GM12878 (cell line): ENCODE results near the gene THADA. TPM values are rescaled to one million over a fixed set of nuclear protein-coding genes. Genes with fewer than 3 reads are reported as not detected.
A peak's percentile ranks its signal among the peaks of the same experiment; 100 is the strongest.

Source experiments
- CTCF ChIP-seq, 3 experiments: IDR thresholded peaks in 2 of 3; conservative IDR thresholded peaks in 1 of 3; 2 replicates each; pipeline ENCODE4 v1.5.1; 2011; ENCODE audit warnings: low read depth in 3 of 3, low read length in 3 of 3, mild to moderate bottlenecking in 3 of 3, control low read depth in 2 of 3, moderate library complexity in 2 of 3, inconsistent platforms in 1 of 3, mixed read lengths in 1 of 3; ENCODE audit not compliant: control insufficient read depth in 2 of 3, insufficient read depth in 1 of 3; ENCODE audit errors: extremely low read depth in 1 of 3
- HDGF ChIP-seq: fragments of 450-650 bp; IDR thresholded peaks from 2 replicates; pipeline ENCODE4 v1.6.1; 2016; ENCODE audit warnings: antibody characterized with exemption
- MTA2 ChIP-seq: fragments of 450-650 bp; IDR thresholded peaks from 2 replicates; pipeline ENCODE4 v1.6.1; 2016; ENCODE audit warnings: low read depth, mild to moderate bottlenecking, moderate library complexity
- PRDM15 ChIP-seq: fragments of 450-650 bp; formaldehyde crosslinking; IDR thresholded peaks from 2 replicates; pipeline ENCODE4 v1.4.0; 2020; ENCODE audit warnings: mild to moderate bottlenecking, moderate library complexity
- USF2 ChIP-seq: IDR thresholded peaks from 2 replicates; pipeline ENCODE4 v1.6.1; 2011; ENCODE audit warnings: low read depth, low read length, improper control_type of control experiment, borderline replicate concordance
- YBX1 ChIP-seq: fragments of 450-650 bp; IDR thresholded peaks from 2 replicates; pipeline ENCODE4 v1.6.1; 2016; ENCODE audit warnings: antibody characterized with exemption
- ZNF622 ChIP-seq: fragments of 450-650 bp; IDR thresholded peaks from 2 replicates; pipeline ENCODE4 v1.6.1; 2017; ENCODE audit warnings: mild to moderate bottlenecking, inconsistent platforms
- ZNF687 ChIP-seq: fragments of 450-650 bp; IDR thresholded peaks from 2 replicates; pipeline ENCODE4 v1.6.1; 2017; ENCODE audit warnings: mild to moderate bottlenecking, moderate library complexity
- polyA plus RNA-seq, 11 experiments: library from polyadenylated mRNA; depleted of rRNA in 4 of 11; unstranded in 6 of 11; stranded (reverse) in 5 of 11; fragments of >200 nt; fragmentation: Nextera tagmentation in 4 of 11; fragmentation: Illumina TruSeq in 1 of 11; extraction: Ambion mirVana in 4 of 11; extraction: Trizol in 1 of 11; gene quantifications; 1 replicate in 1 of 11; 2 replicates in 10 of 11; pipeline versions ENCODE4 v1.2.1 to v1.2.3, GENCODE V29; 2011 to 2016; ENCODE audit warnings: inconsistent platforms in 2 of 11, missing spikeins in 2 of 11, low read depth in 1 of 11
- total RNA-seq, 4 experiments: library from RNA; depleted of rRNA in 3 of 4; stranded (reverse); fragments of >200 nt in 3 of 4; fragmentation: Illumina TruSeq in 1 of 4; extraction: Trizol in 1 of 4; gene quantifications; 2 replicates each; pipeline versions ENCODE4 v1.2.1 to v1.2.3, GENCODE V29; 2013 to 2021
- TF ChIP-seq, protein P1 (sequence below): fragments of 450-650 bp; IDR thresholded peaks from 2 replicates; pipeline ENCODE4 v1.6.1; 2018; ENCODE audit warnings: mild to moderate bottlenecking, low read depth, moderate library complexity; ENCODE audit not compliant: partially characterized antibody
- TF ChIP-seq, protein P2 (sequence below): fragments of 450-650 bp; formaldehyde crosslinking; IDR thresholded peaks from 2 replicates; pipeline ENCODE4 v1.5.0; 2022; ENCODE audit warnings: mild to moderate bottlenecking, missing genetic modification characterization

Gene THADA
- total and polyA plus RNA-seq, 10 of the 15 experiments (the other 5 are each of a cell fraction or from before 2014, with no cell fraction given), result 14.6 to 33.2 (median 23.2) TPM

GRCh38 chr2:43239981-43240765 lies 355.7 kb downstream of the THADA start (continued):
- TF ChIP-seq HDGF, result no peak
- TF ChIP-seq, protein P1, sequence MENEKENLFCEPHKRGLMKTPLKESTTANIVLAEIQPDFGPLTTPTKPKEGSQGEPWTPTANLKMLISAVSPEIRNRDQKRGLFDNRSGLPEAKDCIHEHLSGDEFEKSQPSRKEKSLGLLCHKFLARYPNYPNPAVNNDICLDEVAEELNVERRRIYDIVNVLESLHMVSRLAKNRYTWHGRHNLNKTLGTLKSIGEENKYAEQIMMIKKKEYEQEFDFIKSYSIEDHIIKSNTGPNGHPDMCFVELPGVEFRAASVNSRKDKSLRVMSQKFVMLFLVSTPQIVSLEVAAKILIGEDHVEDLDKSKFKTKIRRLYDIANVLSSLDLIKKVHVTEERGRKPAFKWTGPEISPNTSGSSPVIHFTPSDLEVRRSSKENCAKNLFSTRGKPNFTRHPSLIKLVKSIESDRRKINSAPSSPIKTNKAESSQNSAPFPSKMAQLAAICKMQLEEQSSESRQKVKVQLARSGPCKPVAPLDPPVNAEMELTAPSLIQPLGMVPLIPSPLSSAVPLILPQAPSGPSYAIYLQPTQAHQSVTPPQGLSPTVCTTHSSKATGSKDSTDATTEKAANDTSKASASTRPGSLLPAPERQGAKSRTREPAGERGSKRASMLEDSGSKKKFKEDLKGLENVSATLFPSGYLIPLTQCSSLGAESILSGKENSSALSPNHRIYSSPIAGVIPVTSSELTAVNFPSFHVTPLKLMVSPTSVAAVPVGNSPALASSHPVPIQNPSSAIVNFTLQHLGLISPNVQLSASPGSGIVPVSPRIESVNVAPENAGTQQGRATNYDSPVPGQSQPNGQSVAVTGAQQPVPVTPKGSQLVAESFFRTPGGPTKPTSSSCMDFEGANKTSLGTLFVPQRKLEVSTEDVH, result no peak
- 0 out of 2 replicates have a peak, but pooled peaks have one; percentile 19 for TF ChIP-seq MTA2
- no peak for TF ChIP-seq PRDM15 (CRISPR knock-in tag)
- TF ChIP-seq ZNF622, result no peak
- TF ChIP-seq, protein P2, sequence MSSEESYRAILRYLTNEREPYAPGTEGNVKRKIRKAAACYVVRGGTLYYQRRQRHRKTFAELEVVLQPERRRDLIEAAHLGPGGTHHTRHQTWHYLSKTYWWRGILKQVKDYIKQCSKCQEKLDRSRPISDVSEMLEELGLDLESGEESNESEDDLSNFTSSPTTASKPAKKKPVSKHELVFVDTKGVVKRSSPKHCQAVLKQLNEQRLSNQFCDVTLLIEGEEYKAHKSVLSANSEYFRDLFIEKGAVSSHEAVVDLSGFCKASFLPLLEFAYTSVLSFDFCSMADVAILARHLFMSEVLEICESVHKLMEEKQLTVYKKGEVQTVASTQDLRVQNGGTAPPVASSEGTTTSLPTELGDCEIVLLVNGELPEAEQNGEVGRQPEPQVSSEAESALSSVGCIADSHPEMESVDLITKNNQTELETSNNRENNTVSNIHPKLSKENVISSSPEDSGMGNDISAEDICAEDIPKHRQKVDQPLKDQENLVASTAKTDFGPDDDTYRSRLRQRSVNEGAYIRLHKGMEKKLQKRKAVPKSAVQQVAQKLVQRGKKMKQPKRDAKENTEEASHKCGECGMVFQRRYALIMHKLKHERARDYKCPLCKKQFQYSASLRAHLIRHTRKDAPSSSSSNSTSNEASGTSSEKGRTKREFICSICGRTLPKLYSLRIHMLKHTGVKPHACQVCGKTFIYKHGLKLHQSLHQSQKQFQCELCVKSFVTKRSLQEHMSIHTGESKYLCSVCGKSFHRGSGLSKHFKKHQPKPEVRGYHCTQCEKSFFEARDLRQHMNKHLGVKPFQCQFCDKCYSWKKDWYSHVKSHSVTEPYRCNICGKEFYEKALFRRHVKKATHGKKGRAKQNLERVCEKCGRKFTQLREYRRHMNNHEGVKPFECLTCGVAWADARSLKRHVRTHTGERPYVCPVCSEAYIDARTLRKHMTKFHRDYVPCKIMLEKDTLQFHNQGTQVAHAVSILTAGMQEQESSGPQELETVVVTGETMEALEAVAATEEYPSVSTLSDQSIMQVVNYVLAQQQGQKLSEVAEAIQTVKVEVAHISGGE, result no peak
- no peak for TF ChIP-seq YBX1
- TF ChIP-seq CTCF (IDR thresholded peaks at IDR 0.05 in 2 of 3, conservative IDR thresholded peaks at IDR 0.05 in 1 of 3; ENCODE audit: control insufficient read depth in 2 of 3, extremely low read depth in 1 of 3, insufficient read depth in 1 of 3, low read depth in 3 of 3, low read length in 3 of 3), result peak; percentile 16 to 26 (median 22); a peak in 3 of 6 replicates
- no peak for TF ChIP-seq USF2
- no peak for TF ChIP-seq ZNF687
